Measurements from ENCODE around the gene GNPTG. TPM values are rescaled to one million over a fixed set of nuclear protein-coding genes. Genes with fewer than 3 reads are reported as not detected.

Gene GNPTG
- total RNA-seq, 4 donors from 2014 or later = 28.4 to 95.9 (median 48.6) TPM

DNA sequence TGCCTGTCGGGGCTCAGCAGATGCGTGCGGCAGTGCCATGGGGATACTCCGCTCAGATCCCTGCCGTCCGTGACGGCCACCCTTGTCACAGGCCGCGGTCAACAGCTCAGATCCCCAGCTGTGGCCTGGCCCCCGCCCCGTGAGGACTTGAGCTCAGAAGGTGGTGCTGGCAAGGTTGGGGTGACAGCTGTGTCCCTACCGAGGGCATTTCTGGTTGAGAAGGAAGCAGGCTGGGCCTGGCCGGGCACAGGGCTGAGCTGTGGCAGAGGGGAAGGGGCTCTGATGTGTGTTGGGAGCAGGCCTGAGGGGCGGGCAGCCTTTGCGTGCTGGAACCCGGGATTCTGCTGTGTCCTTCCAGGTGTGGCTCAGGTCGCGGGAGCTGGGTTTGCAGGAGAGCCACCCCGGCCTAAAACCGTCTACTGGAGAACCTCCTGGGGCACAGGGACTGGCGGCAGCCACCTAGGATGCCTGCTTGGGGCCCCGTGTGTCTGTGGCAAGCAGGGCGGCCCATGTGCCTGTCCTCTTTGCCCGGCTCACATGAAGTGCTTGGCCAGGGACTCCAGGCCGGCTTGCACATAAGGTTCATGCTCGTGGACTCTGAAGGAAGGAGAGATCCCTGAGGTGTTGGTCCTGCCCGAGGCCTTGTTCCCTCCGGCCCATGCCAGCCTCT is 37.2 kb upstream of the GNPTG start:
- Histone ChIP-seq H3K36me3 (no peaks in the 10 kb centered on the region), H3K9me3 (no peaks in the 10 kb centered on the region), H3K4me1 (peaks cover 0 to 38% of the 10 kb centered on the region in 2 donors), H3K27ac (no peak overlapping the region), H3K27me3 (no peaks in the 10 kb centered on the region), H3K4me3 (no peak overlapping the region)
- no peak for DNase-seq
- intact Hi-C loops (cut with DNase I; ENCODE audit: low total_unique reads) = no loop called here
- TF ChIP-seq, protein P1, sequence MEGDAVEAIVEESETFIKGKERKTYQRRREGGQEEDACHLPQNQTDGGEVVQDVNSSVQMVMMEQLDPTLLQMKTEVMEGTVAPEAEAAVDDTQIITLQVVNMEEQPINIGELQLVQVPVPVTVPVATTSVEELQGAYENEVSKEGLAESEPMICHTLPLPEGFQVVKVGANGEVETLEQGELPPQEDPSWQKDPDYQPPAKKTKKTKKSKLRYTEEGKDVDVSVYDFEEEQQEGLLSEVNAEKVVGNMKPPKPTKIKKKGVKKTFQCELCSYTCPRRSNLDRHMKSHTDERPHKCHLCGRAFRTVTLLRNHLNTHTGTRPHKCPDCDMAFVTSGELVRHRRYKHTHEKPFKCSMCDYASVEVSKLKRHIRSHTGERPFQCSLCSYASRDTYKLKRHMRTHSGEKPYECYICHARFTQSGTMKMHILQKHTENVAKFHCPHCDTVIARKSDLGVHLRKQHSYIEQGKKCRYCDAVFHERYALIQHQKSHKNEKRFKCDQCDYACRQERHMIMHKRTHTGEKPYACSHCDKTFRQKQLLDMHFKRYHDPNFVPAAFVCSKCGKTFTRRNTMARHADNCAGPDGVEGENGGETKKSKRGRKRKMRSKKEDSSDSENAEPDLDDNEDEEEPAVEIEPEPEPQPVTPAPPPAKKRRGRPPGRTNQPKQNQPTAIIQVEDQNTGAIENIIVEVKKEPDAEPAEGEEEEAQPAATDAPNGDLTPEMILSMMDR (IDR thresholded peaks at IDR 0.05) = no peak
- TF ChIP-seq POLR2A (IDR thresholded peaks at IDR 0.05) = no peak

- no peak overlapping the region for H3K27ac ChIP-seq
- H3K4me1 ChIP-seq = peaks cover 0 to 36% of the 10 kb centered on the region in 2 donors
- no peaks in the 10 kb centered on the region for H3K9me3 ChIP-seq
- no peaks in the 10 kb centered on the region for H3K27me3 ChIP-seq
- intact Hi-C loops (cut with DNase I; ENCODE audit: low total_unique reads) = no loop called here
- no peaks in the 10 kb centered on the region for H3K36me3 ChIP-seq
- TF ChIP-seq, protein P1 (IDR thresholded peaks at IDR 0.05) = no peak
- TF ChIP-seq POLR2A (IDR thresholded peaks at IDR 0.05) = no peak
- no peak overlapping the region for H3K4me3 ChIP-seq
- DNase-seq = no peak
These were observed 36.4 kb upstream of the GNPTG start for GRCh38 chr16:1315081-1316032.

DNA sequence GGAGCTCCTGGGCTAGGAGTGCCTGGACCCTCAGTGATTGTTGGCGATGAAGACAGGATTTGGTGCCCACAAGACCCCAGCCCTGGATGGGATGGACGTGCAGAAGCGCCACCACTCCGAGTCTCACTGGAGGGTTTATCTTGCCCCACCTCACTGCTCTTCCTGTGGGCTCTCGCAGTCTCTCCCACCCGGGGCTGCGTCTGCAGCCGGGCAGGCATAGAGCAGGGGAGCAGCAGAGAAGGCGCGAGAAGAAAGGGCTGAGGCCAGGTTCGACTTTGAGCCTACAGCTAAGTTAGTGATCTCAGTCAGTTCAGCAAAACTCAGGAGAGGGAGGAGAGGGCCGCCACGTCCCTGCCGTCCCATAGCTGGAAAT is 35.7 kb upstream of the GNPTG start:
- intact Hi-C loops (cut with DNase I; ENCODE audit: low total_unique reads) = no loop called here
- no peak for TF ChIP-seq POLR2A (IDR thresholded peaks at IDR 0.05)
- Histone ChIP-seq H3K9me3 (no peaks in the 10 kb centered on the region), H3K4me3 (no peak overlapping the region), H3K27ac (no peak overlapping the region), H3K4me1 (peaks cover 0 to 29% of the 10 kb centered on the region in 2 donors), H3K27me3 (no peaks in the 10 kb centered on the region), H3K36me3 (no peaks in the 10 kb centered on the region)
- DNase-seq = no peak

DNA sequence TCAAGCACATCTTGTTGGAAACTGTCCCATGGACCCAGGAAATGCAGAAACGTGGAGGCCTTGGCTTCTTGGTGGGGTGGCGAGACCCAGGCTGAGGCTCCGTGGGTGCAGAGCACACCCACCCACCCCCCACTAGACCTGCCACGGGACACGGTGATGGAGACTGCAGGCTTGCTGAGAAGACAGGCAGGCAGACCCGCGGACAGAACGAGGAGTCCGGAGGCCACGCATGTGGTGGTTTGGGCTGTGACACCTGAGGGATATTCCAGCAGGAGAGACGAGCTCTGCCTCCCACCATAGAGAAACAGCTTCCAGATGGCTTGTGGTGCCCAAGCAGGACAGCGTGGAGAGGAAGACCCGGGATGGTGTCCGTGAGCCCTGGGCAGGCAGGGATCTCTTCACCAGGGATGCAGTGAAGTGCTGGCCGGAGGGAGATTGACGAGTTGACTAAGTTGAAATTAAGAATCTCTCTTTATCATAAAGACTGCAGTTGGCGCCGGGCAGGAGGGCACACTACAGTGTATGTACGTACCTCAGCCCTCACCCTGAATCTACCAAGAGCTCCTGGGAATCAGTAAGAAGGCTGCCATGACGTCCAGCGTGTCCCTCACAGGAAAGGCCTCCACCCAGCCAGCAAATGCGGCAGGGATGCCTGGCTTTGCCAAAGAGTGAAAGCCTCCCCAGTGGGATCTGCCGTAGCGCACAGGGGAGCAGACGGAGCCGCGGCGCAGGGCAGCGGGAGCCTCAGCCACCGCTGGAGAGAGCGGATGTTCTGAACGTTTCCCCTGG is 34.1 kb upstream of the GNPTG start:
- no peaks in the 10 kb centered on the region for H3K9me3 ChIP-seq
- DNase-seq = no peak
- H3K4me1 ChIP-seq = peaks cover 0 to 12% of the 10 kb centered on the region in 2 donors
- intact Hi-C loops (cut with DNase I; ENCODE audit: low total_unique reads) = no loop called here
- H3K27ac ChIP-seq = no peak overlapping the region
- TF ChIP-seq, protein P1 (IDR thresholded peaks at IDR 0.05) = no peak
- TF ChIP-seq POLR2A (IDR thresholded peaks at IDR 0.05) = no peak
- no peaks in the 10 kb centered on the region for H3K27me3 ChIP-seq
- no peak overlapping the region for H3K4me3 ChIP-seq
- no peaks in the 10 kb centered on the region for H3K36me3 ChIP-seq

DNA sequence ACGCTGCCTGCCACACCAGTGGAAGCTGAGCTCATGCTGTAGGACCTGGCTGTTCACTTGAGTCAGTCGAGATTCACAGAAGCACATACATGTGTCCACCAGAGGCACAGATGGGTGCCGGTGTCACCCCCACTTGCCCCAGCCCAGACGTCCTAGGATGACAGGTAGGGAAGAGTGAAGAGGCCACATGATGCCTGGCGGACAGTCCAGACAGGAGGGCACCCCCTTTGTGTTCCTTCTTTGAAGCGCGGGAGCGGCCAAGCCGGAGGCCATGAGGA is 33.5 kb upstream of the GNPTG start:
- H3K27me3 ChIP-seq = no peaks in the 10 kb centered on the region
- intact Hi-C loops (cut with DNase I; ENCODE audit: low total_unique reads) = no loop called here
- H3K36me3 ChIP-seq = no peaks in the 10 kb centered on the region
- no peak for TF ChIP-seq POLR2A (IDR thresholded peaks at IDR 0.05)
- no peaks in the 10 kb centered on the region for H3K9me3 ChIP-seq
- H3K27ac ChIP-seq = no peak overlapping the region
- H3K4me3 ChIP-seq = no peak overlapping the region
- H3K4me1 ChIP-seq = peaks cover 0 to 7% of the 10 kb centered on the region in 2 donors
- DNase-seq = no peak
